ENCODE results near the gene GAB3. TPM values are rescaled to one million over a fixed set of nuclear protein-coding genes. Genes with fewer than 3 reads are reported as not detected.

Gene GAB3
- polyA plus RNA-seq, 1 of the 3 experiments (the other 2 are of a cell fraction): 4.5 TPM

DNA sequence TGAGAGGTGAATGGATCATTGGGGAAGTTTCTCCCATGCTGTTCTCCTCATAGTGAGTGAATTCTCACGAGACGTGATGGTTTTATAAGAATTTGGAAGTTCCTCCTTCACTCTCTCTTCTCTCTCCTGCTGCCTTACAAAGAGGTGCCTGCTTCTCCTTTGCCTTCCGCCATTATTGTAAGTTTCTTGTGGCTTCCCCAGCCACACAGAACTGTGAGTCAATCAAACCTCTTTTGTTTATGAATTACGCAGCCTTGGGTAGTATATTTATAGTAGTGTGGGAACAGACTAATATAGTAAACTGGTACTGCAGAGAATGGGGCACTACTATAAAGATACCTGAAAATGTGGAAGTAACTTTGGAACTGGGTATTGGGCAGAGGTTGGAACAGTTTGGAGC is 89.7 kb downstream of the GAB3 start:
- no peak overlapping the region for H3K9ac ChIP-seq
- TF ChIP-seq POLR2AphosphoS5 (IDR thresholded peaks at IDR 0.05; ENCODE audit: low read depth, low read length) (no peak), SIN3A (IDR thresholded peaks at IDR 0.05; ENCODE audit: borderline replicate concordance, low read depth, low read length) (no peak), YY1 (IDR thresholded peaks at IDR 0.05; ENCODE audit: low read depth) (no peak), FOXJ3 (CRISPR knock-in tag; IDR thresholded peaks at IDR 0.05) (no peak), MEF2A (IDR thresholded peaks at IDR 0.05; ENCODE audit: borderline replicate concordance, low read depth) (no peak), RFX5 (IDR thresholded peaks at IDR 0.05; ENCODE audit: low read length) (no peak), EP300 (IDR thresholded peaks at IDR 0.05; ENCODE audit: borderline replicate concordance in 1 of 2, low read depth in 1 of 2, low read length in 1 of 2) (no peak), NRF1 (IDR thresholded peaks at IDR 0.05; ENCODE audit: low read depth, low read length) (no peak), RCOR1 (IDR thresholded peaks at IDR 0.05; ENCODE audit: low read length) (no peak), TEAD4 (IDR thresholded peaks at IDR 0.05; ENCODE audit: borderline replicate concordance, insufficient read depth) (no peak), RAD21 (IDR thresholded peaks at IDR 0.05; ENCODE audit: low read length) (no peak), GATA2 (CRISPR knock-in tag; IDR thresholded peaks at IDR 0.05) (no peak)
- TF ChIP-seq, protein P1, sequence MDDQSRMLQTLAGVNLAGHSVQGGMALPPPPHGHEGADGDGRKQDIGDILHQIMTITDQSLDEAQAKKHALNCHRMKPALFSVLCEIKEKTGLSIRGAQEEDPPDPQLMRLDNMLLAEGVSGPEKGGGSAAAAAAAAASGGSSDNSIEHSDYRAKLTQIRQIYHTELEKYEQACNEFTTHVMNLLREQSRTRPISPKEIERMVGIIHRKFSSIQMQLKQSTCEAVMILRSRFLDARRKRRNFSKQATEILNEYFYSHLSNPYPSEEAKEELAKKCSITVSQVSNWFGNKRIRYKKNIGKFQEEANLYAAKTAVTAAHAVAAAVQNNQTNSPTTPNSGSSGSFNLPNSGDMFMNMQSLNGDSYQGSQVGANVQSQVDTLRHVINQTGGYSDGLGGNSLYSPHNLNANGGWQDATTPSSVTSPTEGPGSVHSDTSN (IDR thresholded peaks at IDR 0.05): no peak
- TF ChIP-seq, protein P2, sequence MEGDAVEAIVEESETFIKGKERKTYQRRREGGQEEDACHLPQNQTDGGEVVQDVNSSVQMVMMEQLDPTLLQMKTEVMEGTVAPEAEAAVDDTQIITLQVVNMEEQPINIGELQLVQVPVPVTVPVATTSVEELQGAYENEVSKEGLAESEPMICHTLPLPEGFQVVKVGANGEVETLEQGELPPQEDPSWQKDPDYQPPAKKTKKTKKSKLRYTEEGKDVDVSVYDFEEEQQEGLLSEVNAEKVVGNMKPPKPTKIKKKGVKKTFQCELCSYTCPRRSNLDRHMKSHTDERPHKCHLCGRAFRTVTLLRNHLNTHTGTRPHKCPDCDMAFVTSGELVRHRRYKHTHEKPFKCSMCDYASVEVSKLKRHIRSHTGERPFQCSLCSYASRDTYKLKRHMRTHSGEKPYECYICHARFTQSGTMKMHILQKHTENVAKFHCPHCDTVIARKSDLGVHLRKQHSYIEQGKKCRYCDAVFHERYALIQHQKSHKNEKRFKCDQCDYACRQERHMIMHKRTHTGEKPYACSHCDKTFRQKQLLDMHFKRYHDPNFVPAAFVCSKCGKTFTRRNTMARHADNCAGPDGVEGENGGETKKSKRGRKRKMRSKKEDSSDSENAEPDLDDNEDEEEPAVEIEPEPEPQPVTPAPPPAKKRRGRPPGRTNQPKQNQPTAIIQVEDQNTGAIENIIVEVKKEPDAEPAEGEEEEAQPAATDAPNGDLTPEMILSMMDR (IDR thresholded peaks at IDR 0.05): no peak
- TF ChIP-seq, protein P3, sequence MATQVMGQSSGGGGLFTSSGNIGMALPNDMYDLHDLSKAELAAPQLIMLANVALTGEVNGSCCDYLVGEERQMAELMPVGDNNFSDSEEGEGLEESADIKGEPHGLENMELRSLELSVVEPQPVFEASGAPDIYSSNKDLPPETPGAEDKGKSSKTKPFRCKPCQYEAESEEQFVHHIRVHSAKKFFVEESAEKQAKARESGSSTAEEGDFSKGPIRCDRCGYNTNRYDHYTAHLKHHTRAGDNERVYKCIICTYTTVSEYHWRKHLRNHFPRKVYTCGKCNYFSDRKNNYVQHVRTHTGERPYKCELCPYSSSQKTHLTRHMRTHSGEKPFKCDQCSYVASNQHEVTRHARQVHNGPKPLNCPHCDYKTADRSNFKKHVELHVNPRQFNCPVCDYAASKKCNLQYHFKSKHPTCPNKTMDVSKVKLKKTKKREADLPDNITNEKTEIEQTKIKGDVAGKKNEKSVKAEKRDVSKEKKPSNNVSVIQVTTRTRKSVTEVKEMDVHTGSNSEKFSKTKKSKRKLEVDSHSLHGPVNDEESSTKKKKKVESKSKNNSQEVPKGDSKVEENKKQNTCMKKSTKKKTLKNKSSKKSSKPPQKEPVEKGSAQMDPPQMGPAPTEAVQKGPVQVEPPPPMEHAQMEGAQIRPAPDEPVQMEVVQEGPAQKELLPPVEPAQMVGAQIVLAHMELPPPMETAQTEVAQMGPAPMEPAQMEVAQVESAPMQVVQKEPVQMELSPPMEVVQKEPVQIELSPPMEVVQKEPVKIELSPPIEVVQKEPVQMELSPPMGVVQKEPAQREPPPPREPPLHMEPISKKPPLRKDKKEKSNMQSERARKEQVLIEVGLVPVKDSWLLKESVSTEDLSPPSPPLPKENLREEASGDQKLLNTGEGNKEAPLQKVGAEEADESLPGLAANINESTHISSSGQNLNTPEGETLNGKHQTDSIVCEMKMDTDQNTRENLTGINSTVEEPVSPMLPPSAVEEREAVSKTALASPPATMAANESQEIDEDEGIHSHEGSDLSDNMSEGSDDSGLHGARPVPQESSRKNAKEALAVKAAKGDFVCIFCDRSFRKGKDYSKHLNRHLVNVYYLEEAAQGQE (IDR thresholded peaks at IDR 0.05; ENCODE audit: low read depth, low read length): no peak
- TF ChIP-seq, protein P4, sequence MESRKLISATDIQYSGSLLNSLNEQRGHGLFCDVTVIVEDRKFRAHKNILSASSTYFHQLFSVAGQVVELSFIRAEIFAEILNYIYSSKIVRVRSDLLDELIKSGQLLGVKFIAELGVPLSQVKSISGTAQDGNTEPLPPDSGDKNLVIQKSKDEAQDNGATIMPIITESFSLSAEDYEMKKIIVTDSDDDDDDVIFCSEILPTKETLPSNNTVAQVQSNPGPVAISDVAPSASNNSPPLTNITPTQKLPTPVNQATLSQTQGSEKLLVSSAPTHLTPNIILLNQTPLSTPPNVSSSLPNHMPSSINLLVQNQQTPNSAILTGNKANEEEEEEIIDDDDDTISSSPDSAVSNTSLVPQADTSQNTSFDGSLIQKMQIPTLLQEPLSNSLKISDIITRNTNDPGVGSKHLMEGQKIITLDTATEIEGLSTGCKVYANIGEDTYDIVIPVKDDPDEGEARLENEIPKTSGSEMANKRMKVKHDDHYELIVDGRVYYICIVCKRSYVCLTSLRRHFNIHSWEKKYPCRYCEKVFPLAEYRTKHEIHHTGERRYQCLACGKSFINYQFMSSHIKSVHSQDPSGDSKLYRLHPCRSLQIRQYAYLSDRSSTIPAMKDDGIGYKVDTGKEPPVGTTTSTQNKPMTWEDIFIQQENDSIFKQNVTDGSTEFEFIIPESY (IDR thresholded peaks at IDR 0.05; ENCODE audit: borderline replicate concordance, low read depth): no peak
- DNase-seq: no peak

More for the DNA sequence above, 89.7 kb downstream of the GAB3 start:
- Histone ChIP-seq H4K20me1 (ENCODE audit: insufficient read depth) (no peaks in the 10 kb centered on the region), H3K27me3 (ENCODE audit: insufficient read depth) (peaks cover 19% of the 10 kb centered on the region; the same call in 1 of the 2 replicates), H3K4me1 (ENCODE audit: control insufficient read depth in 1 of 2, insufficient read depth in 2 of 2, low read depth in 1 of 2, low read length in 1 of 2) (no peaks in the 10 kb centered on the region), H3K9me2 (no peaks in the 10 kb centered on the region), H3K9me3 (no peaks in the 10 kb centered on the region), H3K27ac (ENCODE audit: low read depth in 2 of 2, low read length in 1 of 2) (no peak overlapping the region), H3K4me2 (no peak overlapping the region), H2AFZ (ENCODE audit: low read depth) (no peak overlapping the region), H3K79me2 (ENCODE audit: insufficient read depth) (no peaks in the 10 kb centered on the region), H3K4me3 (ENCODE audit: low read depth in 2 of 2, low read length in 1 of 2) (no peak overlapping the region), H3K36me3 (replicated peaks in 1 of 2; ENCODE audit: control insufficient read depth in 1 of 2, insufficient read depth in 2 of 2, low read length in 1 of 2) (no peaks in the 10 kb centered on the region), H3F3A (replicated peaks; ENCODE audit: insufficient read depth) (no peaks in the 10 kb centered on the region)
- ChIA-PET CTCF (no interaction called here), POLR2A (no interaction called here)
- WGBS (ENCODE audit: low lambda C conversion rate): 18% methylated on average over 4 of the region's 4 CpGs

Measured in SK-N-SH (cell line).